OCI-LY7 (cell line): Measurements from ENCODE around the gene CAP2. TPM values are rescaled to one million over a fixed set of nuclear protein-coding genes. Genes with fewer than 3 reads are reported as not detected.

Experiments used
- Bru-seq: library from RNA; stranded (reverse); fragments of 400-500 nt; gene quantifications from one replicate; lab custom pipeline; 2021; lab: Mats Ljungman, UMichigan
- BruChase-seq, 2 experiments: library from RNA; stranded (reverse); fragments of 400-500 nt; gene quantifications; one replicate each; lab custom pipeline; 2021; lab: Mats Ljungman, UMichigan
- BruUV-seq: library from RNA; stranded (reverse); fragments of 400-500 nt; replicated peaks from 2 replicates; lab custom pipeline; 2021; lab: Mats Ljungman, UMichigan
- CTCF ChIA-PET: fragments of 300-600 bp; sonication (Branson Sonifier 250); formaldehyde crosslinking; loops from one replicate; lab custom pipeline; 2022; ENCODE audit warnings: antibody characterized with exemption; ENCODE audit not compliant: unreplicated experiment; lab: Charles Lee
- POLR2A ChIA-PET: fragments of 300-600 bp; sonication (Branson Sonifier 250); formaldehyde crosslinking; loops from one replicate; lab custom pipeline; 2022; ENCODE audit warnings: antibody characterized with exemption; lab: Charles Lee
- DNase-seq: peaks from one replicate; pipeline ENCODE4 v3.0.0-alpha.2; 2015; ENCODE audit warnings: low spot score
- H2AFZ ChIP-seq: fragments of 200-600 bp; sonication (generic), shearing (Covaris generic); 2 replicates; pipeline ENCODE4 v1.6.1; 2014; ENCODE audit warnings: mild to moderate bottlenecking, antibody characterized with exemption, low read length, moderate library complexity
- H3K27ac ChIP-seq: fragments of 200-600 bp; sonication (generic); 2 replicates; pipeline ENCODE4 v1.5.1; 2014; ENCODE audit warnings: mixed run types, low read depth, mild to moderate bottlenecking, moderate library complexity, low read length, inconsistent platforms; ENCODE audit not compliant: poor library complexity, severe bottlenecking
- H3K36me3 ChIP-seq: fragments of 200-600 bp; sonication (generic); 2 replicates; pipeline ENCODE4 v1.6.1; 2014; ENCODE audit warnings: mild to moderate bottlenecking, antibody characterized with exemption, low read length, moderate library complexity, mixed read lengths; ENCODE audit not compliant: insufficient read depth
- H3K4me1 ChIP-seq: fragments of 200-600 bp; sonication (generic); 2 replicates; pipeline ENCODE4 v1.5.1; 2014; ENCODE audit warnings: mild to moderate bottlenecking, low read length; ENCODE audit not compliant: insufficient read depth, poor library complexity, severe bottlenecking
- H3K4me2 ChIP-seq: fragments of 200-600 bp; sonication (generic); 2 replicates; pipeline ENCODE4 v1.6.1; 2014; ENCODE audit warnings: mild to moderate bottlenecking, low read length
- H3K4me3 ChIP-seq: fragments of 200-600 bp; sonication (generic); 2 replicates; pipeline ENCODE4 v1.5.1; 2014; ENCODE audit warnings: mild to moderate bottlenecking, low read depth, low read length; ENCODE audit not compliant: poor library complexity, severe bottlenecking
- H3K79me2 ChIP-seq: fragments of 200-600 bp; sonication (generic); 2 replicates; pipeline ENCODE4 v1.6.1; 2016; ENCODE audit warnings: low read depth, mild to moderate bottlenecking, low read length, moderate library complexity, mixed read lengths; ENCODE audit not compliant: insufficient read depth
- H3K9me2 ChIP-seq: fragments of 200-600 bp; sonication (generic); 2 replicates; pipeline ENCODE4 v1.6.1; 2016; ENCODE audit warnings: mild to moderate bottlenecking, low read length, mixed read lengths; ENCODE audit not compliant: insufficient read depth
- H3K9me3 ChIP-seq: fragments of 200-600 bp; sonication (generic); 2 replicates; pipeline ENCODE4 v1.6.1; 2014; ENCODE audit warnings: mild to moderate bottlenecking, mixed run types, low read length, mixed read lengths
- H4K20me1 ChIP-seq: fragments of 200-600 bp; sonication (generic); 2 replicates; pipeline ENCODE4 v1.6.1; 2014; ENCODE audit warnings: mild to moderate bottlenecking, antibody characterized with exemption, low read length, moderate library complexity, mixed read lengths; ENCODE audit not compliant: insufficient read depth
- EZH2phosphoT487 ChIP-seq: fragments of 200-600 bp; sonication (generic); IDR thresholded peaks from 2 replicates; pipeline ENCODE4 v1.6.1; 2018; ENCODE audit warnings: low read depth, borderline replicate concordance, mild to moderate bottlenecking, mixed run types, antibody characterized with exemption, low read length, moderate library complexity, mixed read lengths
- intact Hi-C: fragments of 100-400 bp; cut with micrococcal nuclease; formaldehyde crosslinking; loops from one replicate; pipeline ENCODE4 v1.10.0; 2022; ENCODE audit not compliant: unreplicated experiment
- long read RNA-seq: library from polyadenylated mRNA; stranded (forward); transcript quantifications from one replicate; pipeline ENCODE4 v2.0.0, GENCODE V29; 2022
- total RNA-seq, 2 experiments: library from RNA; depleted of rRNA in 1 of 2; stranded (reverse); fragments of >200 nt in 1 of 2; shearing (Covaris generic) in 1 of 2; gene quantifications; 2 replicates each; pipeline ENCODE4 v1.2.3, GENCODE V29; 2014 to 2022
- TF ChIP-seq, protein P1 (sequence below): fragments of 200-600 bp; sonication (generic); conservative IDR thresholded peaks from 2 replicates; pipeline ENCODE4 v1.5.1; 2014; ENCODE audit warnings: mild to moderate bottlenecking, antibody characterized with exemption, low read length, moderate library complexity, mixed read lengths

The CAP2 gene, protein sequence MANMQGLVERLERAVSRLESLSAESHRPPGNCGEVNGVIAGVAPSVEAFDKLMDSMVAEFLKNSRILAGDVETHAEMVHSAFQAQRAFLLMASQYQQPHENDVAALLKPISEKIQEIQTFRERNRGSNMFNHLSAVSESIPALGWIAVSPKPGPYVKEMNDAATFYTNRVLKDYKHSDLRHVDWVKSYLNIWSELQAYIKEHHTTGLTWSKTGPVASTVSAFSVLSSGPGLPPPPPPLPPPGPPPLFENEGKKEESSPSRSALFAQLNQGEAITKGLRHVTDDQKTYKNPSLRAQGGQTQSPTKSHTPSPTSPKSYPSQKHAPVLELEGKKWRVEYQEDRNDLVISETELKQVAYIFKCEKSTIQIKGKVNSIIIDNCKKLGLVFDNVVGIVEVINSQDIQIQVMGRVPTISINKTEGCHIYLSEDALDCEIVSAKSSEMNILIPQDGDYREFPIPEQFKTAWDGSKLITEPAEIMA
- not detected in 2 replicates for total RNA-seq (2014; rRNA removed; shearing (Covaris generic))
- not detected in 2 replicates for total RNA-seq (2022)
- Bru-seq, nascent RNA = percentile 13 among the genes with signal in this experiment
- BruChase-seq, experiment 1, labeled RNA remaining after a 6-hour chase = percentile 11 among the genes with signal in this experiment
- BruChase-seq, experiment 2, labeled RNA remaining after a 2-hour chase = percentile 12 among the genes with signal in this experiment
- long read RNA-seq = 0 reads

- Histone ChIP-seq H3K4me1 (no peaks in the 10 kb centered on the region), H3K36me3 (no peaks in the 10 kb centered on the region), H3K4me3 (no peak within 1 kb of the TSS), H4K20me1 (no peaks in the 10 kb centered on the region), H3K4me2 (no peak within 1 kb of the TSS), H3K27ac (no peak within 1 kb of the TSS), H2AFZ (no peak within 1 kb of the TSS), H3K9me3 (0 out of 2 replicates have a peak, but pooled peaks cover 4% of the 10 kb centered on the region), H3K79me2 (no peaks in the 10 kb centered on the region), H3K9me2 (no peaks in the 10 kb centered on the region)
- ChIA-PET POLR2A (no interaction called here), CTCF (no interaction called here)
- TF ChIP-seq EZH2phosphoT487 = no peak
- TF ChIP-seq, protein P1, sequence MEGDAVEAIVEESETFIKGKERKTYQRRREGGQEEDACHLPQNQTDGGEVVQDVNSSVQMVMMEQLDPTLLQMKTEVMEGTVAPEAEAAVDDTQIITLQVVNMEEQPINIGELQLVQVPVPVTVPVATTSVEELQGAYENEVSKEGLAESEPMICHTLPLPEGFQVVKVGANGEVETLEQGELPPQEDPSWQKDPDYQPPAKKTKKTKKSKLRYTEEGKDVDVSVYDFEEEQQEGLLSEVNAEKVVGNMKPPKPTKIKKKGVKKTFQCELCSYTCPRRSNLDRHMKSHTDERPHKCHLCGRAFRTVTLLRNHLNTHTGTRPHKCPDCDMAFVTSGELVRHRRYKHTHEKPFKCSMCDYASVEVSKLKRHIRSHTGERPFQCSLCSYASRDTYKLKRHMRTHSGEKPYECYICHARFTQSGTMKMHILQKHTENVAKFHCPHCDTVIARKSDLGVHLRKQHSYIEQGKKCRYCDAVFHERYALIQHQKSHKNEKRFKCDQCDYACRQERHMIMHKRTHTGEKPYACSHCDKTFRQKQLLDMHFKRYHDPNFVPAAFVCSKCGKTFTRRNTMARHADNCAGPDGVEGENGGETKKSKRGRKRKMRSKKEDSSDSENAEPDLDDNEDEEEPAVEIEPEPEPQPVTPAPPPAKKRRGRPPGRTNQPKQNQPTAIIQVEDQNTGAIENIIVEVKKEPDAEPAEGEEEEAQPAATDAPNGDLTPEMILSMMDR = no peak
- no TSS peak for BruUV-seq
- intact Hi-C loops = no loop called here
- DNase-seq = no peak
Measured at GRCh38 chr6:17392978-17393891, at the start of gene CAP2. CAP2 (plus strand) TSS chr6:17393595; CDS start chr6:17421556, 27,961 bp downstream.

DNA sequence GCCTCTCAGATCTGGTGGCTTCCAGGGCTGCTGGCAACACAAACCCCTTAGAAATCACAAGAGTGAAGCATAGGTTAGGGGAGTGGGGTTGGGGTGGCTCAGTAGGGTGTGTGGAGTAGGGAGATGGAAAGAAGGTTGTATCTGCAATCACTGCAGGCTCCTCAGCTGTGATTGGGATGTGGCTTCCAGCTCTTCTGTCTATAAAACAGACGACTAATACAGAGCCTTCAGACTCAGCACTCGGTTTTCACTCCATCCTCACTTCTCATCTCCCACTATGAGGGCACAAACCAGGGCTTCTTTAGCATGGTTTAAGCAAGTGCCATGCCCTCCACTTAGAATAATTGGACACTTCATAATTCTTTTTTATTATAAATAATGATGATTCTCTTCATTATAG, 46.4 kb upstream of the CAP2 start:
- no peaks in the 10 kb centered on the region for H3K4me1 ChIP-seq
- ChIA-PET CTCF (no interaction called here), POLR2A (interaction anchor here (0.7 kb wide), 1 partner anchor 92 kb away, joined by 3 read pairs; no protein-coding TSS in a partner anchor)
- no peak overlapping the region for H3K27ac ChIP-seq
- H2AFZ ChIP-seq = no peak overlapping the region
- intact Hi-C loops = no loop called here
- BruUV-seq = no TSS peak
- H3K36me3 ChIP-seq = no peaks in the 10 kb centered on the region
- no peak for TF ChIP-seq EZH2phosphoT487
- TF ChIP-seq, protein P1 = no peak
- H3K79me2 ChIP-seq = no peaks in the 10 kb centered on the region
- no peaks in the 10 kb centered on the region for H3K9me3 ChIP-seq
- H3K4me3 ChIP-seq = no peak overlapping the region
- H4K20me1 ChIP-seq = no peaks in the 10 kb centered on the region
- H3K9me2 ChIP-seq = no peaks in the 10 kb centered on the region
- H3K4me2 ChIP-seq = no peak overlapping the region
- no peak for DNase-seq
